ENCODE results near the gene HADHB.

GRCh38 chr2:26223018-26223417, 21.7 kb upstream of the HADHB start:
- TF ChIP-seq CTCF (IDR thresholded peaks at IDR 0.05), result no peak
- TF ChIP-seq ZFX (IDR thresholded peaks at IDR 0.05; ENCODE audit: borderline replicate concordance), result no peak
